ENCODE data around the gene CNPY1.
A peak's percentile ranks its signal among the peaks of the same experiment; 100 is the strongest.
"Not testable (repeated sequence)": the region's sequence is repeated elsewhere in the genome, so short reads cannot be mapped to it uniquely, and the experiment has no call there.

The CNPY1 gene

GRCh38 chr7:155533120-155533826, 13.1 kb downstream of the CNPY1 start:
- DNase-seq (ENCODE audit: low spot score), result peak; percentile 60

- no peak for DNase-seq (ENCODE audit: low spot score)
These were observed 13.6 kb downstream of the CNPY1 start for GRCh38 chr7:155532792-155533119.

GRCh38 chr7:155531681-155532080, 14.7 kb downstream of the CNPY1 start:
- DNase-seq (ENCODE audit: low spot score), result peak; percentile 72

- DNase-seq (ENCODE audit: low spot score), result no peak
These were observed 15.8 kb downstream of the CNPY1 start for GRCh38 chr7:155530601-155531000.

- no peak for DNase-seq (ENCODE audit: low spot score)
These were observed 16.5 kb downstream of the CNPY1 start for GRCh38 chr7:155529845-155530244.

- no peak for DNase-seq (ENCODE audit: low spot score)
These were observed 17.0 kb downstream of the CNPY1 start for GRCh38 chr7:155529346-155529745.

- no peak for DNase-seq (ENCODE audit: low spot score)
These were observed 18.7 kb downstream of the CNPY1 start for GRCh38 chr7:155527664-155528063.

- no peak for DNase-seq (ENCODE audit: low spot score)
These were observed 20.1 kb downstream of the CNPY1 start for GRCh38 chr7:155526225-155526624.

- DNase-seq (ENCODE audit: low spot score), result no peak
These were observed 22.3 kb downstream of the CNPY1 start for GRCh38 chr7:155524018-155524556.

- no peak for DNase-seq (ENCODE audit: low spot score)
These were observed 23.1 kb downstream of the CNPY1 start for GRCh38 chr7:155523168-155523675.

- no peak for DNase-seq (ENCODE audit: low spot score)
These were observed 24.5 kb downstream of the CNPY1 start for GRCh38 chr7:155521743-155522398.

- no peak for DNase-seq (ENCODE audit: low spot score)
These were observed 25.2 kb downstream of the CNPY1 start for GRCh38 chr7:155521007-155521742.

GRCh38 chr7:155520114-155520513, 26.2 kb downstream of the CNPY1 start:
- DNase-seq (ENCODE audit: low spot score), result no peak

GRCh38 chr7:155519358-155519757, 27.0 kb downstream of the CNPY1 start:
- not testable (repeated sequence) for DNase-seq (ENCODE audit: low spot score)

- DNase-seq (ENCODE audit: low spot score), result peak; percentile 12
These were observed 27.7 kb downstream of the CNPY1 start for GRCh38 chr7:155518633-155519032.

GRCh38 chr7:155517969-155518368, 28.4 kb downstream of the CNPY1 start:
- no peak for DNase-seq (ENCODE audit: low spot score)

GRCh38 chr7:155517452-155517851, 28.9 kb downstream of the CNPY1 start:
- peak; percentile 19 for DNase-seq (ENCODE audit: low spot score)

GRCh38 chr7:155516466-155516865, 29.9 kb downstream of the CNPY1 start:
- DNase-seq (ENCODE audit: low spot score), result no peak

GRCh38 chr7:155515318-155515717, 31.0 kb downstream of the CNPY1 start:
- DNase-seq (ENCODE audit: low spot score), result no peak

- DNase-seq (ENCODE audit: low spot score), result no peak
These were observed 32.1 kb downstream of the CNPY1 start for GRCh38 chr7:155514296-155514695.

- no peak for DNase-seq (ENCODE audit: low spot score)
These were observed 32.6 kb downstream of the CNPY1 start for GRCh38 chr7:155513543-155514285.
